ENCODE data around the gene HOOK1. TPM values are rescaled to one million over a fixed set of nuclear protein-coding genes. Genes with fewer than 3 reads are reported as not detected.

Gene HOOK1
- total and polyA plus RNA-seq, 12 donors, result 3.3 to 23.9 (median 8.4) TPM

DNA sequence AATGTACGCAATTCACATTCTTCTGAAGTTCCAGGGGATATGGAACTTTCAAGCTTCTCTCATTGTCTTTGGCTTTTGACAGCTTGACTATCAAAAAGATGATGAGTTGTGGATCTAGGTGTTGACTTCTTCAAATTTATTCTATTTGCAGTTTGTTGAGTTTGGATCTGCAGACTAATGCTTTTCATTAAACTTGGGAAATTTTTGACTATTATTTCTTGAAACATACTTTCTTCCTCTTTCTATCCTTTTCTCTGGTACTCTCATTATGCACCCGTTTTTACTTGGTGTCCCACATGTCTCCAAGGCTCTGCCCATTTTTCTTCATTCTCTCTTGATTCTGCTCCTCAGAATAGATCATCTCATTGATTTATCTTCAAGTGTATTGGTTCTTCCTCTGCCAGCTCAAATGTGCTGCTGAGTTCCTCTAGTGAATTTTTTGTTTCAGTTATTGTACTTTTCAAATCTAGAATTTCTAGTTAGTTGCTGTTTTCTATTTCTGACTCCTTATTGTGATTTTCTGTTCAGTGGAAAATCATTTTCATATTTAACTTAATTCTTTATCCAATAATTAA lies 62.4 kb downstream of the HOOK1 start:
- TF ChIP-seq, protein P1, sequence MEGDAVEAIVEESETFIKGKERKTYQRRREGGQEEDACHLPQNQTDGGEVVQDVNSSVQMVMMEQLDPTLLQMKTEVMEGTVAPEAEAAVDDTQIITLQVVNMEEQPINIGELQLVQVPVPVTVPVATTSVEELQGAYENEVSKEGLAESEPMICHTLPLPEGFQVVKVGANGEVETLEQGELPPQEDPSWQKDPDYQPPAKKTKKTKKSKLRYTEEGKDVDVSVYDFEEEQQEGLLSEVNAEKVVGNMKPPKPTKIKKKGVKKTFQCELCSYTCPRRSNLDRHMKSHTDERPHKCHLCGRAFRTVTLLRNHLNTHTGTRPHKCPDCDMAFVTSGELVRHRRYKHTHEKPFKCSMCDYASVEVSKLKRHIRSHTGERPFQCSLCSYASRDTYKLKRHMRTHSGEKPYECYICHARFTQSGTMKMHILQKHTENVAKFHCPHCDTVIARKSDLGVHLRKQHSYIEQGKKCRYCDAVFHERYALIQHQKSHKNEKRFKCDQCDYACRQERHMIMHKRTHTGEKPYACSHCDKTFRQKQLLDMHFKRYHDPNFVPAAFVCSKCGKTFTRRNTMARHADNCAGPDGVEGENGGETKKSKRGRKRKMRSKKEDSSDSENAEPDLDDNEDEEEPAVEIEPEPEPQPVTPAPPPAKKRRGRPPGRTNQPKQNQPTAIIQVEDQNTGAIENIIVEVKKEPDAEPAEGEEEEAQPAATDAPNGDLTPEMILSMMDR (IDR thresholded peaks at IDR 0.05), result no peak
- TF ChIP-seq POLR2A (IDR thresholded peaks at IDR 0.05), result no peak
- Histone ChIP-seq H3K4me1 (replicated peaks in 1 of 2) (no peaks in the 10 kb centered on the region), H3K36me3 (replicated peaks in 1 of 2) (peaks cover 0 to 5% of the 10 kb centered on the region in 2 donors), H3K27ac (no peak overlapping the region), H3K27me3 (no peaks in the 10 kb centered on the region), H3K9me3 (replicated peaks in 1 of 3) (no peaks in the 10 kb centered on the region), H3K4me3 (no peak overlapping the region)
- intact Hi-C loops (cut with DNase I), result no loop called here
- DNase-seq, result no peak
- WGBS, 4 donors, result 88 to 92% (median 90%) methylated on average over 2 of the region's 2 CpGs

DNA sequence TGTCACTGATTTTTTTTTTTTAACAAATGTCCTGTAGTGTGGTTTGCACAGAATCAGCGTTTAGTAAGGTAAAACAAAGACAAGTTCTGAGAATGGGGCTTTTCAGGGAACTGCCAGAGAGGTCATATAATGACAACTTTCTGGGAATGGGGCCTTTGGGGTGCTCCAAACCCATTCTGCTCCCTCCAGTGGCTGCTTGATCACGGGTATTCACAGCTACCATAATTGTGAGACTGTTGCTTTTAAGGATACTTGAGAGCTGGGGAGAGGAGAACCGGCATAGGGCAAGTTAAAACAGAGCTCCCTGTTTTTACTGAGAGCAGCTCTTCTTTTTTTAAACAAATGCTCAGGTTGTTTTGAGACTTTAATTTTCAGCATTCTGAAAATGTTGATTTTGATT lies 63.6 kb downstream of the HOOK1 start:
- Histone ChIP-seq H3K4me1 (replicated peaks in 1 of 2) (no peaks in the 10 kb centered on the region), H3K36me3 (replicated peaks in 1 of 2) (peaks cover 0 to under 1% of the 10 kb centered on the region in 2 donors), H3K4me3 (no peak overlapping the region), H3K27me3 (no peaks in the 10 kb centered on the region), H3K9me3 (replicated peaks in 1 of 3) (no peaks in the 10 kb centered on the region), H3K27ac (no peak overlapping the region)
- intact Hi-C loops (cut with DNase I), result no loop called here
- WGBS, 4 donors, result 77 to 97% (median 91%) methylated on average over 3 of the region's 3 CpGs
- TF ChIP-seq, protein P1 (IDR thresholded peaks at IDR 0.05), result no peak
- TF ChIP-seq POLR2A (IDR thresholded peaks at IDR 0.05), result no peak
- DNase-seq, result no peak

DNA sequence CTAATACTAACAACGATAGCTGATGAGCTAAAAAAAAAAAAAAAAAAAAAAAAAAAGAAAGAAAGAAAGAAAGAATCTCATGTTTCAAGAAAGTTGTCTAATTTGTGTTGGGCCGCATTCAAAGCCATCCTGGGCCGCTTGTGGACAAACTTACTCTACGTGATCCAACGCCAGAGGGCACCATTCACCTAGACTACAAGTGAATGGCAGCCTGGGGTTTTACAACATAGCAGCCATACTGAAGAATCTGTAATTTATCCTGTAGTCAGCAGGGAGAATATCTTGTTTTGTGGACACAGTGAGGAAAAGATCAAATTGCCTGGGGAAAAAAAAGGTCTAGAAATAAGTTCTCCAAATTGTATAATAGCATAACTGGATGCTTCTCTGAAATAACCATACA lies 64.8 kb downstream of the HOOK1 start:
- peak; percentile 31 to 81 (median 60) for DNase-seq
- intact Hi-C loops (cut with DNase I), result no loop called here
- TF ChIP-seq, protein P1 (IDR thresholded peaks at IDR 0.05), result peak; percentile 22 to 53 (median 44)
- no peak for TF ChIP-seq POLR2A (IDR thresholded peaks at IDR 0.05)
- no peaks in the 10 kb centered on the region for H3K4me1 ChIP-seq (replicated peaks in 1 of 2)
- H3K4me3 ChIP-seq, result no peak overlapping the region
- H3K27ac ChIP-seq, result no peak overlapping the region
- no peaks in the 10 kb centered on the region for H3K27me3 ChIP-seq
- H3K36me3 ChIP-seq (replicated peaks in 1 of 2), result no peaks in the 10 kb centered on the region
- WGBS, 4 donors, result 41 to 56% (median 51%) methylated on average over 5 of the region's 5 CpGs
- H3K9me3 ChIP-seq (replicated peaks in 1 of 3), result no peaks in the 10 kb centered on the region

DNA sequence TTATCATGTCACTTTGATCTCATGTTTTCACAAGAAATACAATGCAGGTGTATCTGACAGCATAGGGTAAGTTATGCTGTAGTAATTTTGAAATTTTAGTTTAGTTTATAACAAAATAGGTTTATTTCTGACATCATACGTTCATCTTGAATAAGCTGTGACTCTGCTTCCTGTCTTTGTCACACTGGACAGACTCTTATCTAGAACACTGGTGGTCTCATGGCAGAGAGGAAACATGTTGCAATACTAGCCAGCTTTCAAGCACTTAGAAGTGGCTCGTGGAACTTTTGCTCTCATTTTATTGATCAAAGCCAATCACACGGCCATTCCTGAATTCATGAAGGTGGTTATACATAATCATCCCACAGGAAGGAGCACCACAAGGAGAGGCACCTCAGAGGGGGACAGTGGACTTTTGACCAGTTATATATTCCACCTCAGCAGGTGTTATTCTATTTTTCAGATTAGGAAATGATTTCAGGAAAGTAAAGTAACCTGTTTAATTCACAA lies 65.3 kb downstream of the HOOK1 start:
- Histone ChIP-seq H3K27ac (no peak overlapping the region), H3K4me3 (no peak overlapping the region), H3K27me3 (no peaks in the 10 kb centered on the region), H3K9me3 (replicated peaks in 1 of 3) (no peaks in the 10 kb centered on the region), H3K36me3 (replicated peaks in 1 of 2) (no peaks in the 10 kb centered on the region), H3K4me1 (replicated peaks in 1 of 2) (no peaks in the 10 kb centered on the region)
- 58 to 69% (median 63%) methylated on average over 3 of the region's 3 CpGs for WGBS, 4 donors
- intact Hi-C loops (cut with DNase I), result no loop called here
- no peak for DNase-seq
- TF ChIP-seq, protein P1 (IDR thresholded peaks at IDR 0.05), result no peak
- no peak for TF ChIP-seq POLR2A (IDR thresholded peaks at IDR 0.05)
